ENCODE data around the gene NLRP6. TPM values are rescaled to one million over a fixed set of nuclear protein-coding genes. Genes with fewer than 3 reads are reported as not detected.

NLRP6 gene
- total RNA-seq, 2 donors from 2014 or later: 0.18 to 2.7 TPM

GRCh38 chr11:255176-255575 lies 23.0 kb upstream of the NLRP6 start:
- 61% methylated on average over 3 of the region's 3 CpGs for WGBS
- intact Hi-C loops (cut with DNase I): no loop called here
- no peak overlapping the region for H3K27ac ChIP-seq
- H3K27me3 ChIP-seq (replicated peaks; ENCODE audit: insufficient read depth): no peaks in the 10 kb centered on the region
- H3K4me1 ChIP-seq (replicated peaks): no peaks in the 10 kb centered on the region
- no peak for DNase-seq (ENCODE audit: low spot score)
- no peaks in the 10 kb centered on the region for H3K9me3 ChIP-seq
- H3K36me3 ChIP-seq: no peaks in the 10 kb centered on the region
- TF ChIP-seq, protein P1, sequence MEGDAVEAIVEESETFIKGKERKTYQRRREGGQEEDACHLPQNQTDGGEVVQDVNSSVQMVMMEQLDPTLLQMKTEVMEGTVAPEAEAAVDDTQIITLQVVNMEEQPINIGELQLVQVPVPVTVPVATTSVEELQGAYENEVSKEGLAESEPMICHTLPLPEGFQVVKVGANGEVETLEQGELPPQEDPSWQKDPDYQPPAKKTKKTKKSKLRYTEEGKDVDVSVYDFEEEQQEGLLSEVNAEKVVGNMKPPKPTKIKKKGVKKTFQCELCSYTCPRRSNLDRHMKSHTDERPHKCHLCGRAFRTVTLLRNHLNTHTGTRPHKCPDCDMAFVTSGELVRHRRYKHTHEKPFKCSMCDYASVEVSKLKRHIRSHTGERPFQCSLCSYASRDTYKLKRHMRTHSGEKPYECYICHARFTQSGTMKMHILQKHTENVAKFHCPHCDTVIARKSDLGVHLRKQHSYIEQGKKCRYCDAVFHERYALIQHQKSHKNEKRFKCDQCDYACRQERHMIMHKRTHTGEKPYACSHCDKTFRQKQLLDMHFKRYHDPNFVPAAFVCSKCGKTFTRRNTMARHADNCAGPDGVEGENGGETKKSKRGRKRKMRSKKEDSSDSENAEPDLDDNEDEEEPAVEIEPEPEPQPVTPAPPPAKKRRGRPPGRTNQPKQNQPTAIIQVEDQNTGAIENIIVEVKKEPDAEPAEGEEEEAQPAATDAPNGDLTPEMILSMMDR (IDR thresholded peaks at IDR 0.05): no peak
- TF ChIP-seq POLR2A (IDR thresholded peaks at IDR 0.05) (no peak), POLR2AphosphoS5 (IDR thresholded peaks at IDR 0.05) (no peak)
- no peak overlapping the region for H3K4me3 ChIP-seq

DNA sequence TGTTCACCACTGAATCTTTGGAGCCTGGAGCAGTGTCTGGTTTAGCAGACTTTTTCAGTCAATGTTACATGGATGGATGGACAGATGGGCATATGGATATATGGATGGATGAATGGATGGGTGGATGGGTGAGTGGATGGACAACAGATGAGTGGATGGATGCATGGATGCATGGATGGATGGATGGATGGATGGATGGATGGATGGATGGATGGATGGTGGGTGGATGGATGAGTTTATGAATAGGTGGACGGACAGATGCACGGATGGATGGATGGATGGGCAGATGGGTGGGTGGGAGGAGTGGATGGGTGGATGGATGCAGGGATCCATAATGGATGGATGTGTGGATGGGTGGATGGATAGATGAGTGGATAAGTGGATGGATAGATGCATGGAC lies 22.4 kb upstream of the NLRP6 start:
- Histone ChIP-seq H3K4me3 (no peak overlapping the region), H3K36me3 (no peaks in the 10 kb centered on the region), H3K27me3 (replicated peaks; ENCODE audit: insufficient read depth) (no peaks in the 10 kb centered on the region), H3K9me3 (no peaks in the 10 kb centered on the region), H3K27ac (no peak overlapping the region), H3K4me1 (replicated peaks) (no peaks in the 10 kb centered on the region)
- intact Hi-C loops (cut with DNase I): no loop called here
- no peak for TF ChIP-seq POLR2AphosphoS5 (IDR thresholded peaks at IDR 0.05)
- TF ChIP-seq, protein P1 (IDR thresholded peaks at IDR 0.05): no peak
- TF ChIP-seq POLR2A (IDR thresholded peaks at IDR 0.05): no peak
- 93% methylated on average over 2 of the region's 2 CpGs for WGBS
- no peak for DNase-seq (ENCODE audit: low spot score)

GRCh38 chr11:256952-257737 lies 21.1 kb upstream of the NLRP6 start:
- no peaks in the 10 kb centered on the region for H3K4me1 ChIP-seq (replicated peaks)
- intact Hi-C loops (cut with DNase I): no loop called here
- 85% methylated on average over 14 of the region's 14 CpGs for WGBS
- H3K27ac ChIP-seq: no peak overlapping the region
- H3K27me3 ChIP-seq (replicated peaks; ENCODE audit: insufficient read depth): no peaks in the 10 kb centered on the region
- no peaks in the 10 kb centered on the region for H3K36me3 ChIP-seq
- TF ChIP-seq POLR2AphosphoS5 (IDR thresholded peaks at IDR 0.05) (no peak), POLR2A (IDR thresholded peaks at IDR 0.05) (no peak)
- TF ChIP-seq, protein P1 (IDR thresholded peaks at IDR 0.05): no peak
- no peaks in the 10 kb centered on the region for H3K9me3 ChIP-seq
- no peak overlapping the region for H3K4me3 ChIP-seq
- no peak for DNase-seq (ENCODE audit: low spot score)

GRCh38 chr11:257766-258493 lies 20.3 kb upstream of the NLRP6 start:
- no peak overlapping the region for H3K4me3 ChIP-seq
- H3K36me3 ChIP-seq: no peaks in the 10 kb centered on the region
- no peaks in the 10 kb centered on the region for H3K27me3 ChIP-seq (replicated peaks; ENCODE audit: insufficient read depth)
- H3K27ac ChIP-seq: no peak overlapping the region
- no peak for TF ChIP-seq POLR2A (IDR thresholded peaks at IDR 0.05)
- TF ChIP-seq POLR2AphosphoS5 (IDR thresholded peaks at IDR 0.05): no peak
- TF ChIP-seq, protein P1 (IDR thresholded peaks at IDR 0.05): peak in 2 of 4 experiments; percentile 12 to 29
- no peaks in the 10 kb centered on the region for H3K9me3 ChIP-seq
- DNase-seq (ENCODE audit: low spot score): no peak
- intact Hi-C loops (cut with DNase I): no loop called here
- no peaks in the 10 kb centered on the region for H3K4me1 ChIP-seq (replicated peaks)
- 70% methylated on average over 15 of the region's 15 CpGs for WGBS
